Stimulated activated CD8-positive, alpha-beta memory T cell treated with anti-CD3 and anti-CD28 coated beads, Interleukin-12 subunit alpha, Interleukin-12 subunit beta, amount 100 ng/mL, for 24 hours (primary cell): ENCODE measurements around the gene PCDHA7.
"Not testable (repeated sequence)": the region's sequence is repeated elsewhere in the genome, so short reads cannot be mapped to it uniquely, and the experiment has no call there.

ENCODE experiments used
- DNase-seq: peaks from one replicate; pipeline ENCODE4 v3.0.0-alpha.2; 2020; ENCODE audit errors: extremely low read depth

Gene PCDHA7

GRCh38 chr5:140822969-140823368 is 11.1 kb upstream of the PCDHA7 start:
- not testable (repeated sequence) for DNase-seq

- DNase-seq: no peak
These were observed 10.6 kb upstream of the PCDHA7 start for GRCh38 chr5:140823475-140823874.

DNA sequence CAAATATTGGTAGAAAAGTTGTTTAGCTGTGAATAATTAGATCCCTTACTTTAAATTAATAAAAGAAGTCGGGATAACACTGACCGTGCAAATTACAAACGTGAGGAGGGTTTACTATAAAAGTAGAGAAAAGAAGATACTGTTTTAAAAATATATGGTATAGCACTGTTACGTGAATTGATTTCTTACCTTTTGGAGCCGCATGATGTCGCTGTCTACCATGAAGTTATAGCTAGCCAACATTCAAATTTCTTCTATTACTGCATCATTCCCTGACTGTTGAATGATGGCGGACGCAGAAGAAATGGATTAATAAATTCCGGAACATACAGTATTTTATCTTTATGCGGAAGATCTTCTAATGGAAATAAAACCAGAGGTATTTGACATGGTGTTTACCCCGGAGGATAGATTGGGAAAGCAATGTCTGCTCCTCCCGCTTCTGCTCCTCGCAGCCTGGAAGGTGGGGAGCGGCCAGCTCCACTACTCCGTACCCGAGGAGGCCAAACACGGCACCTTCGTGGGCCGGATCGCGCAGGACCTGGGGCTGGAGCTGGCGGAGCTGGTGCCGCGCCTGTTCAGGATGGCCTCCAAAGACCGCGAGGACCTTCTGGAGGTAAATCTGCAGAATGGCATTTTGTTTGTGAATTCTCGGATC is 6.2 kb upstream of the PCDHA7 start, which contains the start of gene PCDHA6:
TSS of gene PCDHA6 (plus strand) at position 257 of the 658 bp plus-strand sequence. CDS start at position 389, 132 bp downstream.
- no peak for DNase-seq

- no peak for DNase-seq
These were observed 5.7 kb upstream of the PCDHA7 start for GRCh38 chr5:140828362-140828737.

DNA sequence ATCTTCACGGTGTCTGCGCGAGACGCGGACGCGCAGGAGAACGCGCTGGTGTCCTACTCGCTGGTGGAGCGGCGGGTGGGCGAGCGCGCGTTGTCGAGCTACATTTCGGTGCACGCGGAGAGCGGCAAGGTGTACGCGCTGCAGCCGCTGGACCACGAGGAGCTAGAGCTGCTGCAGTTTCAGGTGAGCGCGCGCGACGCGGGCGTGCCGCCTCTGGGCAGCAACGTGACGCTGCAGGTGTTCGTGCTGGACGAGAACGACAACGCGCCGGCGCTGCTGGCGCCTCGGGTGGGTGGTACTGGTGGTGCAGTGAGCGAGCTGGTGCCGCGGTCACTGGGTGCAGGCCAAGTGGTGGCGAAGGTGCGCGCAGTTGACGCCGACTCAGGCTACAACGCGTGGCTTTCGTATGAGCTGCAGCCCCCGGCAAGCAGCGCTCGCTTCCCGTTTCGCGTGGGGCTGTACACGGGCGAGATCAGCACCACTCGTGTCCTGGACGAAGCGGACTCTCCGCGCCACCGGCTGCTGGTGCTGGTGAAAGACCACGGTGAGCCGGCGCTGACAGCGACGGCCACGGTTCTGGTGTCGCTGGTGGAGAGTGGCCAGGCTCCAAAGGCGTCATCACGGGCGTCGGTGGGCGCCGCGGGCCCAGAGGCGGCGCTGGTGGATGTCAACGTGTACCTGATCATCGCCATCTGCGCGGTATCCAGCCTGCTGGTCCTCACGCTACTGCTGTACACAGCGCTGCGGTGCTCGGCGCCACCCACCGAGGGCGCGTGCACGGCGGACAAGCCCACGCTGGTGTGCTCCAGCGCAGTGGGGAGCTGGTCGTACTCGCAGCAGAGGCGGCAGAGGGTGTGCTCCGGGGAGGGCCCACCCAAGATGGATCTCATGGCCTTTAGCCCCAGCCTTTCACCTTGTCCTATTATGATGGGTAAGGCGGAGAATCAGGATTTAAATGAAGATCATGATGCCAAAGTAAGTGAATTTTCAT is 4.3 kb upstream of the PCDHA7 start:
- DNase-seq: not testable (repeated sequence)

DNA sequence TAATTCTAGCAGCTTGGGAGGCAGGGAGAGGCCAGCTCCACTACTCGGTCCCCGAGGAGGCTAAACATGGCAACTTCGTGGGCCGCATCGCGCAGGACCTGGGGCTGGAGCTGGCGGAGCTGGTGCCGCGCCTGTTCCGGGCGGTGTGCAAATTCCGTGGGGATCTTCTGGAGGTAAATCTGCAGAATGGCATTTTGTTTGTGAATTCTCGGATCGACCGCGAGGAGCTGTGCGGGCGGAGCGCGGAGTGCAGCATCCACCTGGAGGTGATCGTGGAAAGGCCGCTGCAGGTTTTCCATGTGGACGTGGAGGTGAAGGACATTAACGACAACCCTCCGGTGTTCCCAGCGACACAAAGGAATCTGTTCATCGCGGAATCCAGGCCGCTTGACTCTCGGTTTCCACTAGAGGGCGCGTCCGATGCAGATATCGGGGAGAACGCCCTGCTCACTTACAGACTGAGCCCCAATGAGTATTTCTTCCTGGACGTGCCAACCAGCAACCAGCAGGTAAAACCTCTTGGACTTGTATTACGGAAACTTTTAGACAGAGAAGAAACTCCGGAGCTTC is 455 bp downstream of the PCDHA7 start:
- not testable (repeated sequence) for DNase-seq

GRCh38 chr5:140835622-140836510 is 1.8 kb downstream of the PCDHA7 start:
- DNase-seq: no peak

- DNase-seq: no peak
These were observed 7.2 kb downstream of the PCDHA7 start, which contains the start of gene PCDHA8 for GRCh38 chr5:140840978-140841962. Gene PCDHA8 (plus strand): TSS chr5:140841187. CDS start chr5:140841322, 135 bp downstream.

- DNase-seq: no peak
These were observed 9.0 kb downstream of the PCDHA7 start for GRCh38 chr5:140842798-140843733.

DNA sequence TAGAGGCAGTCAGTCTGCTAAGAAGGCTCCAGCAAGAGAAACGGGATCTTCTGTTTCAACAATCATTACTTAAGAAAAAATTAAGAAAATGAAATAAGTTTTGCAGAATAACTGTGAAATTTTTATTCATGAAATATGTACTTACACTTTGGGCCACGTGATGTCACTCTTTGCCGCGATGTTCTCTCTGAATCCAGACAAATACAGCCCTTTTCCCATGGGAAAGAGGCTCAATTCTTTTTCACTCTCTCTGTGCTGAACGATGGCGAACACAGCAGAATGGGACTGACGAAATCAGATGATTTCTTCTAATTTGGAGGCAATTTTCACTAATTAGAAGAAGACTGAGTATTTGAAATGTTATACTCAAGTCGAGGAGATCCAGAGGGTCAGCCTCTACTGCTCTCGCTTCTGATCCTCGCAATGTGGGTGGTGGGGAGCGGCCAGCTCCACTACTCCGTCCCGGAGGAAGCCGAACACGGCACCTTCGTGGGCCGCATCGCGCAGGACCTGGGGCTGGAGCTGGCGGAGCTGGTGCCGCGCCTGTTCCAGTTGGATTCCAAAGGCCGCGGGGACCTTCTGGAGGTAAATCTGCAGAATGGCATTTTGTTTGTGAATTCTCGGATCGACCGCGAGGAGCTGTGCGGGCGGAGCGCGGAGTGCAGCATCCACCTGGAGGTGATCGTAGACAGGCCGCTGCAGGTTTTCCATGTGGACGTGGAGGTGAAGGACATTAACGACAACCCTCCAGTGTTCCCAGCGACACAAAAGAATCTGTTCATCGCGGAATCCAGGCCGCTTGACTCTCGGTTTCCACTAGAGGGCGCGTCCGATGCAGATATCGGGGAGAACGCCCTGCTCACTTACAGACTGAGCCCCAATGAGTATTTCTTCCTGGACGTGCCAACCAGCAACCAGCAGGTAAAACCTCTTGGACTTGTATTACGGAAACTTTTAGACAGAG is 14.4 kb downstream of the PCDHA7 start, which contains the start of gene PCDHA9:
TSS of gene PCDHA9 (plus strand) at position 244 of the 964 bp plus-strand sequence. CDS start at position 358, 114 bp downstream.
- not testable (repeated sequence) for DNase-seq

- DNase-seq: not testable (repeated sequence)
These were observed 16.0 kb downstream of the PCDHA7 start for GRCh38 chr5:140849831-140850634.

DNA sequence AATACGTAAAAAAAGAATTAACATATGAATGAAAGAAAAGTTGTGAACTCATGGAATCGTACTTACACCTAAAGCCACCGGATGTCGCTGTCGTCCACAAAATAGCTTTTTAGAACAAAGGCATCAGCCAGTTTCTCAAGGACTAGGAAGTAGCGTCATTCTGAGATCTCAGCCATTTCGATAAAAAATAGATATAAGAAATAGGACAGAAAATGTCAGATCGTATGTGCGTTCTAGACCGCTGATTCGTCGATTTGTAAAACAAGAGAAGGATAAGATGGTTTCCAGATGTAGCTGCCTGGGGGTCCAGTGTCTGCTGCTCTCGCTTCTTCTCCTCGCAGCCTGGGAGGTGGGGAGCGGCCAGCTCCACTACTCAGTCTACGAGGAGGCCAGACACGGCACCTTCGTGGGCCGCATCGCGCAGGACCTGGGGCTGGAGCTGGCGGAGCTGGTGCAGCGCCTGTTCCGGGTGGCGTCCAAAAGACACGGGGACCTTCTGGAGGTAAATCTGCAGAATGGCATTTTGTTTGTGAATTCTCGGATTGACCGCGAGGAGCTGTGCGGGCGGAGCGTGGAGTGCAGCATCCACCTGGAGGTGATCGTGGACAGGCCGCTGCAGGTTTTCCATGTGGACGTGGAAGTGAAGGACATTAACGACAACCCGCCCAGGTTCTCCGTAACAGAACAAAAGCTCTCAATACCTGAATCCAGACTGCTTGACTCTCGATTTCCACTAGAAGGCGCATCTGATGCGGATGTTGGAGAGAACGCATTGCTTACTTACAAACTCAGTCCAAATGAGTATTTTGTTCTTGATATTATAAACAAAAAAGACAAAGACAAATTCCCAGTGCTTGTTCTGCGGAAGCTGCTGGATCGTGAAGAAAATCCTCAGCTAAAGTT is 22.0 kb downstream of the PCDHA7 start, which contains the start of gene PCDHA10:
TSS of gene PCDHA10 (plus strand) at position 126 of the 903 bp plus-strand sequence. CDS start at position 278, 152 bp downstream.
- DNase-seq: no peak

DNA sequence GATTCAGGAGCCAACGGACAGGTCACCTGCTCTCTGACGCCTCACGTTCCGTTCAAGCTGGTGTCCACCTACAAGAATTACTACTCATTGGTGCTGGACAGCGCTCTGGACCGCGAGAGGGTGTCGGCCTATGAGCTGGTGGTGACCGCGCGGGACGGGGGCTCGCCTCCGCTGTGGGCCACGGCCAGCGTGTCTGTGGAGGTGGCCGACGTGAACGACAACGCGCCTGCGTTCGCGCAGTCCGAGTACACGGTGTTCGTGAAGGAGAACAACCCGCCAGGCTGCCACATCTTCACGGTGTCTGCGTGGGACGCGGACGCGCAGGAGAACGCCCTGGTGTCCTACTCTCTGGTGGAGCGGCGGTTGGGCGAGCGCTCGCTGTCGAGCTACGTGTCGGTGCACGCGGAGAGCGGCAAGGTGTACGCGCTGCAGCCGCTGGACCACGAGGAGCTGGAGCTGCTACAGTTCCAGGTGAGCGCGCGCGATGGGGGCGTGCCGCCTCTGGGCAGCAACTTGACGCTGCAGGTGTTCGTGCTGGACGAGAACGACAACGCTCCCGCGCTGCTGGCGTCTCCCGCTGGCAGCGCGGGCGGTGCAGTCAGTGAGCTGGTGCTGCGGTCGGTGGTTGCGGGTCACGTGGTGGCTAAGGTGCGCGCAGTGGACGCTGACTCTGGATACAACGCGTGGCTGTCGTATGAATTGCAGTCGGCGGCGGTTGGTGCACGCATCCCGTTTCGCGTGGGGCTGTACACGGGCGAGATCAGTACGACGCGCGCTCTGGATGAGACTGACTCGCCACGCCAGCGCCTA is 23.3 kb downstream of the PCDHA7 start:
- no peak for DNase-seq

GRCh38 chr5:140857987-140858240 is 23.8 kb downstream of the PCDHA7 start:
- no peak for DNase-seq
